Cardiac muscle cell (in vitro differentiated cells and primary cell): Measurements from ENCODE around the gene ZRANB1. TPM values are rescaled to one million over a fixed set of nuclear protein-coding genes. Genes with fewer than 3 reads are reported as not detected.

Source experiments
- DNase-seq, 2 donors: peaks; one replicate each; pipeline versions ENCODE4 v3.0.0 to v3.0.0-alpha.2; 2010 to 2017; ENCODE audit warnings: low read depth in 1 of 2, low spot score in 1 of 2
- H3K27ac ChIP-seq: fragments of 200-600 bp; sonication (generic); 2 replicates; pipeline ENCODE4 v1.5.1; 2016
- H3K27me3 ChIP-seq: fragments of 200-600 bp; sonication (generic); 2 replicates; pipeline ENCODE4 v1.6.0; 2016; ENCODE audit warnings: control low read depth
- H3K36me3 ChIP-seq: fragments of 200-600 bp; sonication (generic); 2 replicates; pipeline ENCODE4 v1.5.1; 2016; ENCODE audit warnings: control low read depth
- H3K4me1 ChIP-seq: fragments of 200-600 bp; sonication (generic); 2 replicates; pipeline ENCODE4 v1.8.1; 2017; ENCODE audit warnings: low read depth, mild to moderate bottlenecking, mixed run types
- H3K4me3 ChIP-seq: fragments of 200-600 bp; sonication (generic); 2 replicates; pipeline ENCODE4 v1.5.1; 2016; ENCODE audit warnings: mild to moderate bottlenecking
- H3K9me3 ChIP-seq: fragments of 200-600 bp; sonication (generic); 2 replicates; pipeline ENCODE4 v1.5.1; 2017; ENCODE audit warnings: low read depth, mild to moderate bottlenecking, control low read depth
- polyA plus RNA-seq: library from polyadenylated mRNA; unstranded; fragments of >200 nt; fragmentation: Nextera tagmentation; extraction: Ambion mirVana; gene quantifications from 2 replicates; pipeline ENCODE4 v1.2.1, GENCODE V29; 2016
- total RNA-seq: library from RNA; depleted of rRNA; stranded (reverse); fragments of >200 nt; gene quantifications from 2 replicates; pipeline ENCODE4 v1.2.3, GENCODE V29; 2016
- TF ChIP-seq, protein P1 (sequence below): IDR thresholded peaks from 2 replicates; pipeline ENCODE4 v1.5.1; 2012; ENCODE audit warnings: low read depth, mild to moderate bottlenecking, low read length

Gene ZRANB1
- total and polyA plus RNA-seq, 2 experiments from 2014 or later, result 11.0 to 20.9 TPM

DNA sequence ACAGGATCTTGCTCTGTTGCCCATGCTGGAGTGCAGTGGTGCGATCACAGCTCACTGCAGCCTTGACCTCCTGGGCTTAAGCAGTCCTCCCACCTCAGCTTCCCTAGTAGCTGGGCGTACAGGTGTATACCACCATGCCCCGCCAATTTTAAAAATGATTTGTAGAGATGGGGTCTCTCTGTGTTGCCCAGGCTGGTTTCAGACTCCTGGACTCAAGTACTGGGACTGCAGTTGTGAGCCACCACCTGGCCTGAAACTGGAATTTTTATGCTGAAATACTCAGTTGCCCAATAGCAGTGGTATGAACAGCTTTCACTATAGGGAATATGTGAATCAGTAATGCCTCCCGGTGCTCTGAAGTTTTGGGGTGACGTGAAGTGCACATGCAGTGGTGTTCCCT is 7.6 kb downstream of the ZRANB1 start:
- H3K4me3 ChIP-seq, result no peak overlapping the region
- H3K27ac ChIP-seq, result no peak overlapping the region
- no peaks in the 10 kb centered on the region for H3K36me3 ChIP-seq
- no peaks in the 10 kb centered on the region for H3K27me3 ChIP-seq
- peaks cover 16% of the 10 kb centered on the region for H3K4me1 ChIP-seq
- DNase-seq, result peak in 1 of 2 donors; percentile 62
- no peaks in the 10 kb centered on the region for H3K9me3 ChIP-seq
- TF ChIP-seq, protein P1, sequence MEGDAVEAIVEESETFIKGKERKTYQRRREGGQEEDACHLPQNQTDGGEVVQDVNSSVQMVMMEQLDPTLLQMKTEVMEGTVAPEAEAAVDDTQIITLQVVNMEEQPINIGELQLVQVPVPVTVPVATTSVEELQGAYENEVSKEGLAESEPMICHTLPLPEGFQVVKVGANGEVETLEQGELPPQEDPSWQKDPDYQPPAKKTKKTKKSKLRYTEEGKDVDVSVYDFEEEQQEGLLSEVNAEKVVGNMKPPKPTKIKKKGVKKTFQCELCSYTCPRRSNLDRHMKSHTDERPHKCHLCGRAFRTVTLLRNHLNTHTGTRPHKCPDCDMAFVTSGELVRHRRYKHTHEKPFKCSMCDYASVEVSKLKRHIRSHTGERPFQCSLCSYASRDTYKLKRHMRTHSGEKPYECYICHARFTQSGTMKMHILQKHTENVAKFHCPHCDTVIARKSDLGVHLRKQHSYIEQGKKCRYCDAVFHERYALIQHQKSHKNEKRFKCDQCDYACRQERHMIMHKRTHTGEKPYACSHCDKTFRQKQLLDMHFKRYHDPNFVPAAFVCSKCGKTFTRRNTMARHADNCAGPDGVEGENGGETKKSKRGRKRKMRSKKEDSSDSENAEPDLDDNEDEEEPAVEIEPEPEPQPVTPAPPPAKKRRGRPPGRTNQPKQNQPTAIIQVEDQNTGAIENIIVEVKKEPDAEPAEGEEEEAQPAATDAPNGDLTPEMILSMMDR, result peak; percentile 19

GRCh38 chr10:124952123-124952522 is 10.2 kb downstream of the ZRANB1 start:
- H3K4me1 ChIP-seq, result peaks cover 7% of the 10 kb centered on the region
- TF ChIP-seq, protein P1, result no peak
- H3K36me3 ChIP-seq, result no peaks in the 10 kb centered on the region
- no peak for DNase-seq
- no peak overlapping the region for H3K27ac ChIP-seq
- H3K4me3 ChIP-seq, result no peak overlapping the region
- H3K27me3 ChIP-seq, result no peaks in the 10 kb centered on the region
- no peaks in the 10 kb centered on the region for H3K9me3 ChIP-seq

GRCh38 chr10:124953421-124953820 is 11.5 kb downstream of the ZRANB1 start:
- H3K36me3 ChIP-seq, result no peaks in the 10 kb centered on the region
- no peaks in the 10 kb centered on the region for H3K27me3 ChIP-seq
- TF ChIP-seq, protein P1, result no peak
- no peaks in the 10 kb centered on the region for H3K9me3 ChIP-seq
- no peak overlapping the region for H3K27ac ChIP-seq
- H3K4me3 ChIP-seq, result no peak overlapping the region
- H3K4me1 ChIP-seq, result no peaks in the 10 kb centered on the region
- no peak for DNase-seq

DNA sequence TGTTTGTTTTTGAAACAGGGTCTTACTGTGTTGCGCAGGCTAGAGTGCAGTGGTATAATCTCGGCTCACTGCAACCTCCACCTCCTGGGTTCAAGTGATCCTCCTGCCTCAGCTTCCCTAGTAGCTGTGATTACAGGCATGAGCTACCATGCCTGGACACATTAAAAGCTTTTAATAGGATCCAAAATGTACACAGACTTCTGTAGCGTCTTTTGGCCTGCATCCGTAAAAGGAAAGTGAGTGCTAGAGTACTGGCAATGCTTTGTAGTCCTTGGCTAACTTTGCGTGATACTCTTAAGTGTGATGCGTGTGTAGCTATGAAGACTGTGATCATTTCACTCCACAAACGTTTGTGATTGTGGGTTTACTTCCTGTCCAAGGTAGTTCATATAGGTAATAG is 13.3 kb downstream of the ZRANB1 start:
- H3K27ac ChIP-seq, result no peak overlapping the region
- TF ChIP-seq, protein P1, result no peak
- no peaks in the 10 kb centered on the region for H3K4me1 ChIP-seq
- no peaks in the 10 kb centered on the region for H3K9me3 ChIP-seq
- H3K36me3 ChIP-seq, result no peaks in the 10 kb centered on the region
- no peaks in the 10 kb centered on the region for H3K27me3 ChIP-seq
- H3K4me3 ChIP-seq, result no peak overlapping the region
- no peak for DNase-seq

- TF ChIP-seq, protein P1, result no peak
- no peak for DNase-seq
- no peaks in the 10 kb centered on the region for H3K27me3 ChIP-seq
These were observed 13.9 kb downstream of the ZRANB1 start for GRCh38 chr10:124955868-124956267.

GRCh38 chr10:124956764-124957163 is 14.8 kb downstream of the ZRANB1 start:
- TF ChIP-seq, protein P1, result no peak
- Histone ChIP-seq H3K36me3 (no peaks in the 10 kb centered on the region), H3K4me1 (no peaks in the 10 kb centered on the region), H3K27me3 (no peaks in the 10 kb centered on the region), H3K4me3 (no peak overlapping the region), H3K9me3 (no peaks in the 10 kb centered on the region), H3K27ac (no peak overlapping the region)
- no peak for DNase-seq

More at GRCh38 chr10:124955868-124956267, 13.9 kb downstream of the ZRANB1 start:
- Histone ChIP-seq H3K27ac (no peak overlapping the region), H3K9me3 (no peaks in the 10 kb centered on the region), H3K4me1 (no peaks in the 10 kb centered on the region), H3K36me3 (no peaks in the 10 kb centered on the region), H3K4me3 (no peak overlapping the region)
